Stimulated activated CD4-positive, alpha-beta T cell treated with anti-CD3 and anti-CD28 coated beads, TNF-alpha, amount 100 ng/mL, for 24 hours (primary cell): ENCODE measurements around the gene CCND1.
"Not testable (repeated sequence)": the region's sequence is repeated elsewhere in the genome, so short reads cannot be mapped to it uniquely, and the experiment has no call there.

ENCODE experiments used
- DNase-seq, 3 experiments: peaks; one replicate each; pipeline ENCODE4 v3.0.0-alpha.2; 2020; ENCODE audit warnings: low read depth in 3 of 3

Gene CCND1

GRCh38 chr11:69666261-69666660, 25.3 kb downstream of the CCND1 start:
- DNase-seq: no peak

GRCh38 chr11:69666752-69667536, 26.0 kb downstream of the CCND1 start:
- no peak for DNase-seq

- no peak for DNase-seq
Observed at GRCh38 chr11:69667619-69668604, 27.0 kb downstream of the CCND1 start.

GRCh38 chr11:69669486-69669885, 28.5 kb downstream of the CCND1 start:
- DNase-seq: no peak

- DNase-seq: peak; percentile 23 to 52 (median 37)
Observed at GRCh38 chr11:69670158-69670845, 29.3 kb downstream of the CCND1 start.

GRCh38 chr11:69671734-69672465, 30.9 kb downstream of the CCND1 start:
- no peak for DNase-seq

- no peak for DNase-seq
Observed at GRCh38 chr11:69674267-69674885, 33.4 kb downstream of the CCND1 start.

GRCh38 chr11:69674886-69675714, 34.1 kb downstream of the CCND1 start, which contains the start of gene LTO1:
LTO1 (minus strand) TSS chr11:69675353; CDS start chr11:69675239, 114 bp downstream.
- DNase-seq: peak; percentile 86 to 92 (median 91)

- DNase-seq: no peak
Observed at GRCh38 chr11:69677749-69678148, 36.8 kb downstream of the CCND1 start.

GRCh38 chr11:69680688-69681087, 39.7 kb downstream of the CCND1 start:
- DNase-seq: no peak

GRCh38 chr11:69682221-69682620, 41.3 kb downstream of the CCND1 start:
- DNase-seq: no peak

GRCh38 chr11:69682681-69683326, 41.8 kb downstream of the CCND1 start:
- no peak for DNase-seq

GRCh38 chr11:69683764-69684333, 42.9 kb downstream of the CCND1 start:
- no peak for DNase-seq

- DNase-seq: no peak
Observed at GRCh38 chr11:69684651-69685050, 43.7 kb downstream of the CCND1 start.

GRCh38 chr11:69685348-69685747, 44.4 kb downstream of the CCND1 start:
- DNase-seq: no peak

- DNase-seq: no peak
Observed at GRCh38 chr11:69686452-69686851, 45.5 kb downstream of the CCND1 start.

GRCh38 chr11:69686856-69687255, 45.9 kb downstream of the CCND1 start:
- DNase-seq: no peak

GRCh38 chr11:69687969-69688771, 47.2 kb downstream of the CCND1 start:
- DNase-seq: not testable (repeated sequence)
